Fibroblast of the aortic adventitia (primary cell): ENCODE results near the gene DIPK1C. TPM values are rescaled to one million over a fixed set of nuclear protein-coding genes. Genes with fewer than 3 reads are reported as not detected.

ENCODE experiments used
- DNase-seq: peaks from one replicate; pipeline ENCODE4 v3.0.0-alpha.2; 2010; ENCODE audit warnings: low read depth
- H3K4me3 ChIP-seq: 2 replicates; pipeline ENCODE4 v1.5.1; 2011; ENCODE audit warnings: low read depth, mild to moderate bottlenecking, control low read depth, low read length, moderate library complexity
- CTCF ChIP-seq: IDR thresholded peaks from 2 replicates; pipeline ENCODE4 v1.5.1; 2011; ENCODE audit warnings: mild to moderate bottlenecking, low read length, control low read depth, inconsistent platforms; ENCODE audit not compliant: insufficient read depth
- total RNA-seq: library from RNA; depleted of rRNA; stranded (reverse); fragments of >200 nt; gene quantifications from 2 replicates; pipeline ENCODE4 v1.2.3, GENCODE V29; 2012; ENCODE audit warnings: low replicate concordance

Gene DIPK1C
- total RNA-seq, 1 donor, result not detected

GRCh38 chr18:74460825-74461224, 3.7 kb upstream of the DIPK1C start:
- TF ChIP-seq CTCF, result no peak
- no peak for DNase-seq
- H3K4me3 ChIP-seq, result no peak overlapping the region

GRCh38 chr18:74459889-74460288, 2.8 kb upstream of the DIPK1C start:
- no peak overlapping the region for H3K4me3 ChIP-seq
- TF ChIP-seq CTCF, result no peak
- DNase-seq, result no peak

GRCh38 chr18:74457725-74458421, 765 bp upstream of the DIPK1C start:
- TF ChIP-seq CTCF, result no peak
- no peak for DNase-seq
- H3K4me3 ChIP-seq, result no peak overlapping the region

- no peak overlapping the region for H3K4me3 ChIP-seq
- TF ChIP-seq CTCF, result no peak
- no peak for DNase-seq
Measured at GRCh38 chr18:74456349-74457042, 612 bp downstream of the DIPK1C start.

- no peak for TF ChIP-seq CTCF
- no peak overlapping the region for H3K4me3 ChIP-seq
- no peak for DNase-seq
Measured at GRCh38 chr18:74456017-74456348, 1.1 kb downstream of the DIPK1C start.

GRCh38 chr18:74455386-74455785, 1.7 kb downstream of the DIPK1C start:
- no peak for TF ChIP-seq CTCF
- no peak for DNase-seq

More at GRCh38 chr18:74455386-74455785, 1.7 kb downstream of the DIPK1C start:
- H3K4me3 ChIP-seq, result no peak overlapping the region
